ENCODE data around the gene TLK1. TPM values are rescaled to one million over a fixed set of nuclear protein-coding genes. Genes with fewer than 3 reads are reported as not detected.

The TLK1 gene
- 11.8 and 14.2 TPM in 2 replicates for total RNA-seq

DNA sequence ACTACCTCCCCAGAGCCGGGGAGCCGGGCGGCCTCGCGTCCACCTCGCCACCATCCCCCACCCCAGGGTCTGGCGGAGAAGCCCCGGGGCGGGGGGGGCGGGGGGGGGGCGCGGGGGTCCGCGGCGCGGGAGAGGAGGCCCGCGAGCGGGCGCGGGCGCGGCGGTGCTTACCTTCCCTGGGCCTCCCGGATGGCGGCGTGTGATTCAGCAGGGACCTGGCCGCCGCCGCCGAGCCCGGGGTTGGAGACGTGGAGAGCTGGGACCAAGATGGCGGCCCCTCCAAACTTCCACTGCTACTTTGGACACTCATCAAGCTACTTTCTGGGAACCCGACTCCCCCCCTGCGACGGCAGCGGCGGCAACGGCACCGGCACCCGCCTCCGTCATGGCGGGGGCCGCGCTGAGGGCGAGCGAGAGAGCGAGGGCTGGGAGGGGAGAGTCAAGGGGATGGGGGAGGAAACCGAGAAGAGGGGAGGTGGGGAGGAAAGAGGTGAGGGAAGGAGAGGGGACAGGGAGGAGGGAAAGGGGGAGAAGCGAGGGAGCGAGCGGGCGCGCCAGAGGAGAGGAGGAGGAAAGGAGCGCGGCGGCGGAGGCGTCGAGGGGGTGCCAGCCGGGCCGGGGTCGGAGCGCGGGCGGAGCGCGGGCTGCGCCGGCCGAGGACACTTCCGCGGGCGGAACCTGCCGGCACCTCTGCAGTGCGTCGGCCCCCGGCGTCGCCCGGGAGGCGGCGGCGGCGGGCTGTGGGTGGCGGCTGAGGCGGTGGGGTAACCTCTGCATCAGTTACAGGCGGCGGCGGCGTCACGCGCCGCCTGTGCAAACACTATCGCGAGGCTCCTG is at the start of gene TLK1:
Gene TLK1, minus strand, starts transcription at position 775 of the 837 bp plus-strand sequence. Its CDS starts 465 bp downstream, at position 310.
- TF ChIP-seq, protein P1, sequence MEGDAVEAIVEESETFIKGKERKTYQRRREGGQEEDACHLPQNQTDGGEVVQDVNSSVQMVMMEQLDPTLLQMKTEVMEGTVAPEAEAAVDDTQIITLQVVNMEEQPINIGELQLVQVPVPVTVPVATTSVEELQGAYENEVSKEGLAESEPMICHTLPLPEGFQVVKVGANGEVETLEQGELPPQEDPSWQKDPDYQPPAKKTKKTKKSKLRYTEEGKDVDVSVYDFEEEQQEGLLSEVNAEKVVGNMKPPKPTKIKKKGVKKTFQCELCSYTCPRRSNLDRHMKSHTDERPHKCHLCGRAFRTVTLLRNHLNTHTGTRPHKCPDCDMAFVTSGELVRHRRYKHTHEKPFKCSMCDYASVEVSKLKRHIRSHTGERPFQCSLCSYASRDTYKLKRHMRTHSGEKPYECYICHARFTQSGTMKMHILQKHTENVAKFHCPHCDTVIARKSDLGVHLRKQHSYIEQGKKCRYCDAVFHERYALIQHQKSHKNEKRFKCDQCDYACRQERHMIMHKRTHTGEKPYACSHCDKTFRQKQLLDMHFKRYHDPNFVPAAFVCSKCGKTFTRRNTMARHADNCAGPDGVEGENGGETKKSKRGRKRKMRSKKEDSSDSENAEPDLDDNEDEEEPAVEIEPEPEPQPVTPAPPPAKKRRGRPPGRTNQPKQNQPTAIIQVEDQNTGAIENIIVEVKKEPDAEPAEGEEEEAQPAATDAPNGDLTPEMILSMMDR (IDR thresholded peaks at IDR 0.05; ENCODE audit: insufficient read depth, low read length, severe bottlenecking), result peak; percentile 6

DNA sequence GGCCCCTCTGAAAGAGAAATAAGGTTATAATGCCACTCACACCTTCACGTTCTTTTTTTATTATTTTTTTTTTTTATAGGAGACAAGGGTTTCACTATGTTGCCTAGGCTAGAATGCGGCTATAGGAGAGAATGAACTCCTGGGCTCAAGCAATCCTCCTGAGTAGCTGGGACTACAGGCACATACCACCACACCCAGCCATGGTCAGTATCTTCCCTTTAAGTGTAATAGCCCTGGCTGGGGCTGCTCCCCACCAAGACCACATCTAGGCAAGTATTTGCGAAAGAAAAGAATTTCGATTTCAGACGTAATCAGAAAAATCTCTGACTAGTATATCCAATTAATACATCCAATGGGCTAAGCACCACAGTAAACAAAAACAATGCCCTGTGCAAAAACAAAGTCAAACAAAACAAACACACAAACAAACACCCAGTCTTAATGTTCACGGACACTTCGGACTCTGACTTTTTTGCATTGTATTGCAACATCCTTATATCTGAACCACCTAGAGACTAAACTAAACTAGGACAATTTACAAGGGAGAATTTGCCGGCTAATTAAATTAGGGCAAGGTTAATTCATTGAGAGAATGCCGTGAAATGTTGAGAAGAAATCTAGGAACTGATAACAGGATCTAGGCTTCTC is 49.6 kb upstream of the TLK1 start:
- no peak overlapping the region for H3K4me3 ChIP-seq (ENCODE audit: low read depth, low read length)
- H3K27me3 ChIP-seq (ENCODE audit: control insufficient read depth, insufficient read depth, low read length), result no peaks in the 10 kb centered on the region
- FAIRE-seq, result no peak
- no peak for DNase-seq (ENCODE audit: low read depth)
- TF ChIP-seq, protein P1 (IDR thresholded peaks at IDR 0.05; ENCODE audit: insufficient read depth, low read length, severe bottlenecking), result no peak
- H3K36me3 ChIP-seq (ENCODE audit: control insufficient read depth, insufficient read depth, low read length), result no peaks in the 10 kb centered on the region

More for the DNA sequence above, at the start of gene TLK1:
- H3K36me3 ChIP-seq (ENCODE audit: control insufficient read depth, insufficient read depth, low read length), result no peaks in the 10 kb centered on the region
- FAIRE-seq (no peak), DNase-seq (ENCODE audit: low read depth) (peak; percentile 42)
- no peaks in the 10 kb centered on the region for H3K27me3 ChIP-seq (ENCODE audit: control insufficient read depth, insufficient read depth, low read length)
- peak within 1 kb of the TSS; percentile 90 for H3K4me3 ChIP-seq (ENCODE audit: low read depth, low read length)

GRCh38 chr2:171208657-171209056 is 48.0 kb upstream of the TLK1 start:
- no peak for DNase-seq (ENCODE audit: low read depth)
- TF ChIP-seq, protein P1 (IDR thresholded peaks at IDR 0.05; ENCODE audit: insufficient read depth, low read length, severe bottlenecking), result no peak

GRCh38 chr2:171206422-171207115 is 45.9 kb upstream of the TLK1 start:
- no peak overlapping the region for H3K4me3 ChIP-seq (ENCODE audit: low read depth, low read length)
- FAIRE-seq (no peak), DNase-seq (ENCODE audit: low read depth) (no peak)
- no peaks in the 10 kb centered on the region for H3K27me3 ChIP-seq (ENCODE audit: control insufficient read depth, insufficient read depth, low read length)
- TF ChIP-seq, protein P1 (IDR thresholded peaks at IDR 0.05; ENCODE audit: insufficient read depth, low read length, severe bottlenecking), result no peak
- H3K36me3 ChIP-seq (ENCODE audit: control insufficient read depth, insufficient read depth, low read length), result no peaks in the 10 kb centered on the region

More at GRCh38 chr2:171208657-171209056, 48.0 kb upstream of the TLK1 start:
- no peak overlapping the region for H3K4me3 ChIP-seq (ENCODE audit: low read depth, low read length)
- H3K27me3 ChIP-seq (ENCODE audit: control insufficient read depth, insufficient read depth, low read length), result no peaks in the 10 kb centered on the region
- H3K36me3 ChIP-seq (ENCODE audit: control insufficient read depth, insufficient read depth, low read length), result no peaks in the 10 kb centered on the region
- FAIRE-seq, result no peak

GRCh38 chr2:171205551-171205950 is 44.9 kb upstream of the TLK1 start:
- TF ChIP-seq, protein P1 (IDR thresholded peaks at IDR 0.05; ENCODE audit: insufficient read depth, low read length, severe bottlenecking), result no peak
- H3K27me3 ChIP-seq (ENCODE audit: control insufficient read depth, insufficient read depth, low read length), result no peaks in the 10 kb centered on the region

More at GRCh38 chr2:171205551-171205950, 44.9 kb upstream of the TLK1 start:
- DNase-seq (ENCODE audit: low read depth) (no peak), FAIRE-seq (no peak)
- no peaks in the 10 kb centered on the region for H3K36me3 ChIP-seq (ENCODE audit: control insufficient read depth, insufficient read depth, low read length)
- H3K4me3 ChIP-seq (ENCODE audit: low read depth, low read length), result no peak overlapping the region
